Stimulated activated CD8-positive, alpha-beta memory T cell treated with anti-CD3 and anti-CD28 coated beads, Interleukin-12 subunit alpha, Interleukin-12 subunit beta, amount 100 ng/mL, for 1 hour (primary cell): ENCODE data around the gene NINL.

ENCODE experiments used
- DNase-seq: peaks from one replicate; pipeline ENCODE4 v3.0.0-alpha.2; 2020; ENCODE audit warnings: low read depth

The NINL gene

GRCh38 chr20:25461786-25462545, 123.4 kb downstream of the NINL start:
- DNase-seq = no peak

- no peak for DNase-seq
These were observed 124.1 kb downstream of the NINL start for GRCh38 chr20:25461281-25461650.

GRCh38 chr20:25460566-25461280, 124.6 kb downstream of the NINL start:
- DNase-seq = no peak

- no peak for DNase-seq
These were observed 125.3 kb downstream of the NINL start for GRCh38 chr20:25459916-25460535.

- DNase-seq = no peak
These were observed 126.1 kb downstream of the NINL start for GRCh38 chr20:25459111-25459830.

GRCh38 chr20:25457886-25458680, 127.2 kb downstream of the NINL start:
- no peak for DNase-seq

GRCh38 chr20:25454153-25454900, 131.0 kb downstream of the NINL start:
- no peak for DNase-seq

GRCh38 chr20:25453035-25453810, 132.1 kb downstream of the NINL start:
- DNase-seq = no peak

GRCh38 chr20:25452333-25452732, 133.0 kb downstream of the NINL start:
- no peak for DNase-seq

- no peak for DNase-seq
These were observed 137.7 kb downstream of the NINL start for GRCh38 chr20:25447671-25448070.

GRCh38 chr20:25444556-25444955, 140.8 kb downstream of the NINL start:
- DNase-seq = no peak

GRCh38 chr20:25439328-25439727, 146.0 kb downstream of the NINL start:
- DNase-seq = no peak

GRCh38 chr20:25437153-25437581, 148.2 kb downstream of the NINL start:
- no peak for DNase-seq

- DNase-seq = no peak
These were observed 160.8 kb downstream of the NINL start for GRCh38 chr20:25424536-25424935.

- DNase-seq = no peak
These were observed 163.3 kb downstream of the NINL start for GRCh38 chr20:25422032-25422431.

- DNase-seq = no peak
These were observed 164.2 kb downstream of the NINL start for GRCh38 chr20:25421102-25421501.

GRCh38 chr20:25418776-25419175, 166.6 kb downstream of the NINL start:
- no peak for DNase-seq

GRCh38 chr20:25408890-25409289, 176.4 kb downstream of the NINL start:
- no peak for DNase-seq

GRCh38 chr20:25408170-25408547, 177.2 kb downstream of the NINL start:
- no peak for DNase-seq
